Suprapubic skin (tissue), 4 donors: ENCODE results near the gene AGPAT2. TPM values are rescaled to one million over a fixed set of nuclear protein-coding genes. Genes with fewer than 3 reads are reported as not detected.
A peak's percentile ranks its signal among the peaks of the same experiment; 100 is the strongest.

ENCODE experiments used
- DNase-seq, 2 donors: peaks; one replicate each; pipeline ENCODE4 v3.0.0-alpha.2; 2019; ENCODE audit warnings: low spot score in 2 of 2
- H3K27ac ChIP-seq: fragments of 200-600 bp; sonication (generic); one replicate; pipeline ENCODE4 v1.5.1; 2019
- H3K27me3 ChIP-seq: fragments of 200-600 bp; sonication (generic); one replicate; pipeline ENCODE4 v1.5.1; 2019
- H3K36me3 ChIP-seq: fragments of 200-600 bp; sonication (generic); one replicate; pipeline ENCODE4 v1.5.1; 2019
- H3K4me1 ChIP-seq: fragments of 200-600 bp; sonication (generic); one replicate; pipeline ENCODE4 v1.5.1; 2019
- H3K4me3 ChIP-seq: fragments of 200-600 bp; sonication (generic); one replicate; pipeline ENCODE4 v1.5.1; 2019; ENCODE audit warnings: mild to moderate bottlenecking
- H3K9me3 ChIP-seq: fragments of 200-600 bp; sonication (generic); one replicate; pipeline ENCODE4 v1.5.1; 2019
- CTCF ChIP-seq, 2 donors: fragments of 200-600 bp in 1 of 2; fragments of 450-650 bp in 1 of 2; sonication (generic) in 1 of 2; IDR thresholded peaks; one replicate each; pipeline ENCODE4 v1.5.1; 2016 to 2019; ENCODE audit warnings: antibody characterized with exemption in 2 of 2, mild to moderate bottlenecking in 1 of 2, moderate library complexity in 1 of 2
- EP300 ChIP-seq: sonication (generic); formaldehyde crosslinking; IDR thresholded peaks from one replicate; pipeline ENCODE4 v1.6.1; 2017; ENCODE audit warnings: antibody characterized with exemption
- POLR2A ChIP-seq, 2 donors: fragments of 450-650 bp; IDR thresholded peaks; one replicate each; pipeline ENCODE4 v1.6.1; 2017; ENCODE audit warnings: antibody characterized with exemption in 2 of 2, mild to moderate bottlenecking in 2 of 2, moderate library complexity in 2 of 2
- POLR2AphosphoS5 ChIP-seq, 3 donors: sonication (generic); formaldehyde crosslinking; IDR thresholded peaks; one replicate each; pipeline ENCODE4 v1.6.1; 2017; ENCODE audit warnings: antibody characterized with exemption in 3 of 3
- WGBS: methylation state at CpG from one replicate; pipeline ENCODE4 v1.1.5; 2018; 5-methylcytosine and 5-hydroxymethylcytosine counted together
- total RNA-seq, 4 donors: library from RNA; depleted of rRNA; stranded (reverse); fragments of >200 nt; gene quantifications; one replicate each; pipeline ENCODE4 v1.1.0, GENCODE V29; 2016

Gene AGPAT2
- total RNA-seq, 4 donors from 2014 or later: 43.5 to 73.2 (median 63.5) TPM

- H3K9me3 ChIP-seq: no peaks in the 10 kb centered on the region
- peak overlapping the region; percentile 40 for H3K27ac ChIP-seq
- no peak for DNase-seq
- no peak overlapping the region for H3K4me3 ChIP-seq
- TF ChIP-seq POLR2AphosphoS5 (IDR thresholded peaks at IDR 0.05) (no peak), CTCF (IDR thresholded peaks at IDR 0.05) (peak; percentile 18 to 71), POLR2A (IDR thresholded peaks at IDR 0.05) (no peak)
- H3K27me3 ChIP-seq: peaks cover 10% of the 10 kb centered on the region
- peaks cover 31% of the 10 kb centered on the region for H3K4me1 ChIP-seq
- 26% methylated on average over 24 of the region's 32 CpGs for WGBS
- H3K36me3 ChIP-seq: no peaks in the 10 kb centered on the region
Observed at GRCh38 chr9:136694163-136694871, 7.1 kb upstream of the AGPAT2 start.

GRCh38 chr9:136693490-136694162 is 6.4 kb upstream of the AGPAT2 start:
- DNase-seq: no peak
- Histone ChIP-seq H3K36me3 (no peaks in the 10 kb centered on the region), H3K27ac (peak overlapping the region; percentile 40), H3K9me3 (no peaks in the 10 kb centered on the region), H3K4me3 (no peak overlapping the region), H3K4me1 (peaks cover 31% of the 10 kb centered on the region), H3K27me3 (peaks cover 9% of the 10 kb centered on the region)
- WGBS: 56% methylated on average over 10 of the region's 15 CpGs
- TF ChIP-seq EP300: no peak
- no peak for TF ChIP-seq POLR2A (IDR thresholded peaks at IDR 0.05)
- TF ChIP-seq POLR2AphosphoS5 (IDR thresholded peaks at IDR 0.05): no peak
- TF ChIP-seq CTCF (IDR thresholded peaks at IDR 0.05): no peak

- no peak overlapping the region for H3K27ac ChIP-seq
- H3K4me1 ChIP-seq: peaks cover 31% of the 10 kb centered on the region
- 83% methylated on average over 14 of the region's 14 CpGs for WGBS
- peaks cover 9% of the 10 kb centered on the region for H3K27me3 ChIP-seq
- no peak for DNase-seq
- TF ChIP-seq POLR2AphosphoS5 (IDR thresholded peaks at IDR 0.05) (no peak), POLR2A (IDR thresholded peaks at IDR 0.05) (no peak), EP300 (no peak), CTCF (IDR thresholded peaks at IDR 0.05) (no peak)
- H3K4me3 ChIP-seq: no peak overlapping the region
- H3K36me3 ChIP-seq: no peaks in the 10 kb centered on the region
- no peaks in the 10 kb centered on the region for H3K9me3 ChIP-seq
Observed at GRCh38 chr9:136693135-136693489, 5.9 kb upstream of the AGPAT2 start.

- 89% methylated on average over 25 of the region's 46 CpGs for WGBS
- H3K9me3 ChIP-seq: no peaks in the 10 kb centered on the region
- H3K27me3 ChIP-seq: peaks cover 7% of the 10 kb centered on the region
- no peak overlapping the region for H3K27ac ChIP-seq
- TF ChIP-seq EP300 (no peak), POLR2AphosphoS5 (IDR thresholded peaks at IDR 0.05) (no peak), CTCF (IDR thresholded peaks at IDR 0.05) (no peak)
- H3K4me3 ChIP-seq: no peak overlapping the region
- H3K36me3 ChIP-seq: no peaks in the 10 kb centered on the region
- DNase-seq: no peak
- H3K4me1 ChIP-seq: peaks cover 34% of the 10 kb centered on the region
Observed at GRCh38 chr9:136692185-136693134, 5.2 kb upstream of the AGPAT2 start.
